Activated T-helper 1 cell treated with Interleukin-2 at 50 U/mL for 16 hours (primary cell): ENCODE results near the gene TIE1.

Source experiments
- DNase-seq: peaks from one replicate; pipeline ENCODE4 v3.0.0-alpha.2; 2020; ENCODE audit warnings: low read depth

The TIE1 gene

GRCh38 chr1:43293896-43294760 lies 6.7 kb upstream of the TIE1 start:
- DNase-seq, result no peak

GRCh38 chr1:43294761-43295160 lies 6.0 kb upstream of the TIE1 start:
- no peak for DNase-seq

DNA sequence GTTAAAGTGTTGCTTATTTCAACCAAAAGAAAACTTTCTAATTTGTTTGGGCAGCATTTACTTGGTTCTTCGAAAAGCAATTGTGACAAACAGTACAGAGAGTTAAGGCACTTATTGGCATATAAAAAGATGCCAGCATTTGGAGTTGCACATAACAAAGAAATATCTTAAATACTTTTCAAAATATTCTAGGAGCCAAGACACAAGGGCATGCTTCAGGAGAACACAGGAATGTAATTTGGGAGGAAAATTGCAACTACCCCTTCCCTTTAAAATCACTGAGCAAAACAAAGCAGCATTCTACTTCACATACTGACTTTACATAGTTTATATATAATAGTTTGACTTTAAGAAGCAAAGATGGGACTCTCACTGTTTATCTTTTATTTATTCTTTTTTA lies 4.6 kb upstream of the TIE1 start:
- no peak for DNase-seq

DNA sequence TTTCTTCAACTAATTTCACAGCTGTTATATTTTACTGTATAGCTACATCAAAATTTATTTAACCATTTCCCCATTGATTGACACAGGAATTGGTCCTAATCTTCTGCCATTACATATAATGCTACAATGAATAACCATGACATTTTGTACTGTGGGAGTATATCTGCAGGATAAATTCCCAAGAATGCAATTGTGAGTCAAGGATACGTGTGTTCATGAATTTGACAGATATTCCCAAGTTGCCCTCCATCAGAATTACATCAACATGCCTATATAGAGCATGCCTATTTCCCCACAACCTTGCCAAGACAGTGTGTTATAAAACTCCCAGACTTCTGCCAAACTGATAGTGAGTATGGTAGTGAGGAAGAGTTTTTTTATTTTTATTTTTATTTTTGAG lies 2.7 kb upstream of the TIE1 start:
- DNase-seq, result no peak

DNA sequence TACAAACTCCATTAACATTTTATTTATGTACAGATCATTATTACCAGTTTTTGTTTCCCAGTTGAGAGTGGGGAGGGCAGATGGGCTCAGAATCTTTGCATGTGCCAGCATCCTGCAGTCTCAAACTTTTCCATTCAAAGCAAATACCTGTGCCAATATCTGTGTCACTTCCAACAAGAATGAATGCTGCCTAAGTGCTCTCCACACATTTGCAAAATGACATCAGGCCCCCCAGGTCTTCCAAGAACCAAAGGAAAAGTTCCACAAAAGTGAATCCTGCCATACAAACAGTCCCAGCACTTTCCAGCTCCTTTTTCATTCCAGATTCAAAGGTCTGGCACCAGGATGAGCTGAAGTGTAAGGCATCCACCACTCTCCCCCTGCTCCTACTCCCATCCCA lies 1.7 kb upstream of the TIE1 start:
- DNase-seq, result no peak

GRCh38 chr1:43302201-43302600 lies 1.4 kb downstream of the TIE1 start:
- DNase-seq, result no peak

DNA sequence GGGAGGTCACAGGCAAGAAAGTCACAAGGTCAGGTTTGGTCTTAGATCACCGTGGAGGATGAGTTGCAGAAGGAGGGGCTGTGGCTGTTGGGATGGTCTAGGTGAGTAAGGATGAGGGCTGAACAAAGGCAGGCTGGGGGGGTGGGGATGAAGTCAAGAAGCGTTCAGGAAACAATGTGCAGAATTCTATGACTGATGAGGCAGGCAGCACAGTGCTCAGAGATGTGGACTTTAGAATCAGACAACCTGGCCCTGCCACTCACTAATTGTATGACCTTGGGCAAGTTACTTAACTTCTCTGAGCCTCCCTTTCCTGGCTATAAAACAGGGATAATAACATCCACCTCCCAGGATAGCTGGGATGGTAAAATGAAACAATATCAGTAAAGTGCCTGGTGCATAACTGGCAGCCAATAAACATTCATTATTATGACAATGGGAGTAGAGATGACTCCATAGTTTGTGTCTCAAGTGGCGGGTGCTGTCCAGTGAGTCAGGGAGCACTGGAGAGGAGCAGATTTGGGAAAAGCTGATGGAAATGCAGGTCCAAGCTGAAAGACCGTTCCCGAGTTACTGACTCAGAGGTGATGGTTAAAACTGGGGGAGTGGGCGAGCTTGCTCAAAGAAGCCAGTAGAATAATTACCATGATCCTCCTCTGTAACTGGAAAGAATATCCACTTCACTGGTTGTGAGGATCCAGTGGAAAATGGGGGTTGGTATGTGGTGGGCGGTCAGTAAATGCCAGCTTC lies 2.1 kb downstream of the TIE1 start:
- DNase-seq, result no peak

DNA sequence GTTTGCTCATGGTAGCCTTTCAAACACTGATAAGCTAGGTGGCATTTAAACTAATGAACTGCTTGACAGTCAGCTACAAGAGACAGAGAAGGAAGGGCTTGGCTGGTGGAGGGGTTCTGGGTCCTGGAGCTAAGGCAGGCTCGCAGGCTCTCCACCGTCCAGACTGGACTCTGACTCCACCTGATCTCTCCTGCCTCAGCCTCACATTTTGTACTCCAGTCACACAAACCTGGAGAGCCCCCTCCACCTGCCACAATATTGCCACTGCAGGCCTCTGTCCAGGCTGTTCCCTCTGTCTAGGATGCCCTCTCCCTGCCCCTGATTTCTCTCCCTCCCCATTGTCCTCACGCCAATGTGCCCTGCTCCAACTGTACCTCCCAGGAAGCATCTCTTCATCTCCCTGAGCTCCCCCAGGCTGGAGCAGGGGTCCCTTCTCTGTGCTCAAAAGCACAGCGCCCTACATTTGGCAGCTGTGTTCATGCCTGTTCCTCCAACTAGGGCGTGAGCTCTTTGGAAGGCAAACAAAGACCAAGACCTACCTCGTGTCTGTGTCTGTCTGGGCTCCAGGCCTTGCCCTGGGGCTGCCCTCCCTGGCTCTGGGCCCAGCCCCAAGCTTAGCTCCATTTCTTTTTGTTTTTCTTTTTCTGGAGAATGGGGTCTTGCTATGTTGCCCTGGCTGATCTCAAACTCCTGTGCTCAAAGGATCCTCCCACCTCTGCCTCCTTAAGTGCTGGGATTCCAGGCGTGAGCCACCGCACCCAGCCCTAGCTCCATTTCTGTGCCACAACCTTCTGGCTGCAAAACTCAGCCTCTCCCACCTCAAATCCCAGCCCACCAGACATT lies 2.9 kb downstream of the TIE1 start:
- DNase-seq, result no peak

DNA sequence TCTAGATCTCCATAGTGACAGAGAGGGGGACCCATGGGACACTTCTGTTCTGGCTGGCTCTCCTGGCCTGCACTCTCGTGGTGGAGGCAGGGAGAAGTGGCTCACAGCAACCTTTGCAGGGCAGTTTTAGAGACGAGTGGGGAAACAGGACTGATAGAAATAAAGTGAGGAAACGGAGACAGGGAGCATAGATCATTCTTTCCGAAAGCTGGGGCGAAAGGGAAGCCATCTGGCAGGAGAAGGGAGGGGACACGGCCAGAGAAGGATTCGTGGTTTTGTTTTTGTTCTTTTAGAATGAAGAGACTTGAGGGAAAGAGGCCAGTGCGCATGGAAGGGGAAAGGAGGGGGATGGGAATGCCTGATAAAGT lies 3.5 kb downstream of the TIE1 start:
- no peak for DNase-seq

DNA sequence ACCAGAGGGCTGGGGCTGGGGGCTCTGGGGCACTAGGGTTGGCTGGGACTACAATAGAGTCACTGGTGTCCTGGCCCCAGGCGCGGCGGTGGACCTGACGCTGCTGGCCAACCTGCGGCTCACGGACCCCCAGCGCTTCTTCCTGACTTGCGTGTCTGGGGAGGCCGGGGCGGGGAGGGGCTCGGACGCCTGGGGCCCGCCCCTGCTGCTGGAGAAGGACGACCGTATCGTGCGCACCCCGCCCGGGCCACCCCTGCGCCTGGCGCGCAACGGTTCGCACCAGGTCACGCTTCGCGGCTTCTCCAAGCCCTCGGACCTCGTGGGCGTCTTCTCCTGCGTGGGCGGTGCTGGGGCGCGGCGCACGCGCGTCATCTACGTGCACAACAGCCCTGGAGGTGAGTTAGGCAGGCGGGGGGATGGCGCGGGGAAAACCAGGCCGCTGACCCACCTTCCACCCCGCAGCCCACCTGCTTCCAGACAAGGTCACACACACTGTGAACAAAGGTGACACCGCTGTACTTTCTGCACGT lies 4.1 kb downstream of the TIE1 start:
- DNase-seq, result no peak

- no peak for DNase-seq
Measured at GRCh38 chr1:43305461-43305860, 4.7 kb downstream of the TIE1 start.

GRCh38 chr1:43305926-43306687 lies 5.3 kb downstream of the TIE1 start:
- no peak for DNase-seq

DNA sequence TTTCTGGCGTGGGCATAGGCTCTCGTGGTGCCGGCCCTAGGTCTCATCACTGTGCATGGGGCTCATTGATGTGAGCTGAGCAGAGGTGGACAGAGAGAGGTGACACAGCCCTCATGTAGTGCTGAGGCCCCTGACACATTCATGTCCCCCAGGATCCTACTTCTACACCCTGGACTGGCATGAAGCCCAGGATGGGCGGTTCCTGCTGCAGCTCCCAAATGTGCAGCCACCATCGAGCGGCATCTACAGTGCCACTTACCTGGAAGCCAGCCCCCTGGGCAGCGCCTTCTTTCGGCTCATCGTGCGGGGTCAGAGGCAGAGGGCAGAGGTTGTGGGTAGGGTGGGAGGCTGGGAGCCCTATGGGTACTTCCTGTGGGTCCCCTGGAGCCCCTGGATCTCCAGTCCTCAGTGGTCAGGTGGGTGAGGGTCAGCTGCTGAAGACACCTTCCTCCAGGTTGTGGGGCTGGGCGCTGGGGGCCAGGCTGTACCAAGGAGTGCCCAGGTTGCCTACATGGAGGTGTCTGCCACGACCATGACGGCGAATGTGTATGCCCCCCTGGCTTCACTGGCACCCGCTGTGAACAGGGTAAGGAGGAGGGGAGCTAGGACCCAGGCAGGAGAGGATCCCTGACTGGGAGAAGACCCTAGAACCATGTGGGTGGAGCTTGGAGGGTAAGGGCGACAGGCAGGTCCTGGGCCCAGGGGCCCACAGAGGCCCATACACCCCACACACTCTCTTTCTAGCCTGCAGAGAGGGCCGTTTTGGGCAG lies 6.1 kb downstream of the TIE1 start:
- DNase-seq, result no peak

DNA sequence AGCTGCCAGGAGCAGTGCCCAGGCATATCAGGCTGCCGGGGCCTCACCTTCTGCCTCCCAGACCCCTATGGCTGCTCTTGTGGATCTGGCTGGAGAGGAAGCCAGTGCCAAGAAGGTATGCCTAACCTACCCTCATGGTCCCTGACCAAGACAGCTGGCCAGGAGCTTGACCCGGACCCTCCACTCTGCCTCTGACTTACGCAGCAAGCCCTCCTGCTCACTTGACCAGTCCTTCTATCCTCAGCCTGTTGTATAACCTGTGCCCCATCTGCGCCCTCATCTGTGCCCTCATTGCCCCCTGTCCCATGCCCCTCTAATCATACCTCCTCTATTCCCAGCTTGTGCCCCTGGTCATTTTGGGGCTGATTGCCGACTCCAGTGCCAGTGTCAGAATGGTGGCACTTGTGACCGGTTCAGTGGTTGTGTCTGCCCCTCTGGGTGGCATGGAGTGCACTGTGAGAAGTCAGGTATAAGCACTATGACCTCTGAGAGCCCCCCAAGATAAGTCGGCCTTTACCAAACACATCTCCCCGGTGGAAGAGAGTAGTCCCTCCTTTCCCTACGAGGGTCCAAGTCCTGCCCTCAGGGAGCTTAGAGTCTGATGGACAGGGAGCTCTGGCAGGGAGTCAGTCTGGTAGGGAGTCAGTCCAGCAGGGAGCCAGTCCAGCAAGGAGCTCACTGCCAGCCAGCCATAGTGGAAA lies 6.8 kb downstream of the TIE1 start:
- DNase-seq, result no peak

GRCh38 chr1:43308635-43309404 lies 8.0 kb downstream of the TIE1 start:
- no peak for DNase-seq

- DNase-seq, result no peak
Measured at GRCh38 chr1:43309405-43310025, 8.7 kb downstream of the TIE1 start.

DNA sequence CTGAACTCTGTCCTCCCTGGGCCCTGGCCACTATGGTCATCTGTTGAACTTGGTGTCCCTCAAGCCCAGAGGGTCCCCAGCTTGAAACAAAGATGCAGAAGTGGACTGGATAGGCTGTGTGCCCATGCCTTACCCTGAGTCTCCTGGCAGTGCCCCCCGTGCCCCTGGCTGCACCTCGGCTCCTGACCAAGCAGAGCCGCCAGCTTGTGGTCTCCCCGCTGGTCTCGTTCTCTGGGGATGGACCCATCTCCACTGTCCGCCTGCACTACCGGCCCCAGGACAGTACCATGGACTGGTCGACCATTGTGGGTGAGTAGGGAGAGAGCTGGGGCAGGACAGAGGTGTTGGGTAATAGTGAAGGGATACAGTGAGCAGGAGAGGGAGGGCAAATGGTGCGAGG lies 10.7 kb downstream of the TIE1 start:
- no peak for DNase-seq

DNA sequence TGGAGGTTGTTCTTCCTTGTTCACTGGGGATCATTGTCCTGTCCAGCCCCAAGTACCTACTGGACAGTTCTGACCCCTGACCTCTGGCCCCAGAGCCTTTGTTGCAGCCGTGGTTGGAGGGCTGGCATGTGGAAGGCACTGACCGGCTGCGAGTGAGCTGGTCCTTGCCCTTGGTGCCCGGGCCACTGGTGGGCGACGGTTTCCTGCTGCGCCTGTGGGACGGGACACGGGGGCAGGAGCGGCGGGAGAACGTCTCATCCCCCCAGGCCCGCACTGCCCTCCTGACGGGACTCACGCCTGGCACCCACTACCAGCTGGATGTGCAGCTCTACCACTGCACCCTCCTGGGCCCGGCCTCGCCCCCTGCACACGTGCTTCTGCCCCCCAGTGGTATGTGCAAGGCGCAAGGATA lies 11.4 kb downstream of the TIE1 start:
- no peak for DNase-seq
